Tibial nerve (tissue), 4 donors: ENCODE measurements around the gene HBG1. TPM values are rescaled to one million over a fixed set of nuclear protein-coding genes. Genes with fewer than 3 reads are reported as not detected.
A peak's percentile ranks its signal among the peaks of the same experiment; 100 is the strongest.

ENCODE experiments used
- DNase-seq, 2 donors: peaks; one replicate each; pipeline ENCODE4 v3.0.0-alpha.2; 2019; ENCODE audit warnings: low spot score in 2 of 2
- H3K27ac ChIP-seq, 4 donors: fragments of 200-600 bp; sonication (generic) in 3 of 4; one replicate each; pipeline ENCODE4 v1.5.1; 2017 to 2019; ENCODE audit warnings: mild to moderate bottlenecking in 1 of 4
- H3K27me3 ChIP-seq, 2 donors: fragments of 200-600 bp; sonication (generic) in 1 of 2; one replicate each; pipeline versions ENCODE4 v1.5.1 to v1.6.0; 2017 to 2019
- H3K36me3 ChIP-seq, 3 donors: fragments of 200-600 bp; sonication (generic); one replicate each; pipeline ENCODE4 v1.5.1; 2018 to 2019
- H3K4me1 ChIP-seq, 4 donors: fragments of 200-600 bp; sonication (generic) in 3 of 4; one replicate each; pipeline ENCODE4 v1.5.1; 2017 to 2019
- H3K4me3 ChIP-seq, 4 donors: fragments of 200-600 bp; sonication (generic) in 3 of 4; one replicate each; pipeline ENCODE4 v1.5.1; 2017 to 2019; ENCODE audit warnings: mild to moderate bottlenecking in 1 of 4, moderate library complexity in 1 of 4
- H3K9me3 ChIP-seq, 4 donors: fragments of 200-600 bp; sonication (generic) in 3 of 4; one replicate each; pipeline ENCODE4 v1.5.1; 2017 to 2019
- CTCF ChIP-seq, 5 experiments: fragments of 200-600 bp in 3 of 5; fragments of 450-650 bp in 2 of 5; sonication (generic) in 3 of 5; IDR thresholded peaks; one replicate each; pipeline ENCODE4 v1.5.1; 2016 to 2019; ENCODE audit warnings: antibody characterized with exemption in 5 of 5, mild to moderate bottlenecking in 3 of 5, moderate library complexity in 2 of 5
- EP300 ChIP-seq, 2 donors: sonication (generic); formaldehyde crosslinking; IDR thresholded peaks; one replicate each; pipeline ENCODE4 v1.6.1; 2017; ENCODE audit warnings: antibody characterized with exemption in 2 of 2, mild to moderate bottlenecking in 1 of 2
- POLR2A ChIP-seq, 2 donors: fragments of 450-650 bp; IDR thresholded peaks; one replicate each; pipeline ENCODE4 v1.6.1; 2017; ENCODE audit warnings: antibody characterized with exemption in 2 of 2, mild to moderate bottlenecking in 2 of 2, moderate library complexity in 2 of 2
- WGBS, 2 donors: methylation state at CpG; one replicate each; pipeline ENCODE4 v1.1.5; 2018; 5-methylcytosine and 5-hydroxymethylcytosine counted together
- total RNA-seq, 4 donors: library from RNA; depleted of rRNA; stranded (reverse); fragments of >200 nt; gene quantifications; one replicate each; pipeline ENCODE4 v1.1.0, GENCODE V29; 2016

Gene HBG1
- total RNA-seq, 4 donors from 2014 or later = not detected

GRCh38 chr11:5204787-5205186 is 44.9 kb downstream of the HBG1 start:
- no peak for DNase-seq
- no peaks in the 10 kb centered on the region for H3K36me3 ChIP-seq
- H3K27me3 ChIP-seq = no peaks in the 10 kb centered on the region
- H3K4me1 ChIP-seq = no peaks in the 10 kb centered on the region
- no peak overlapping the region for H3K4me3 ChIP-seq
- no peaks in the 10 kb centered on the region for H3K9me3 ChIP-seq
- no peak overlapping the region for H3K27ac ChIP-seq
- TF ChIP-seq POLR2A (IDR thresholded peaks at IDR 0.05) (no peak), CTCF (IDR thresholded peaks at IDR 0.05) (peak in 4 of 5 experiments; percentile 6 to 21 (median 16)), EP300 (IDR thresholded peaks at IDR 0.05) (no peak)
- 31 to 32% methylated on average over 1 of the region's 1 CpG for WGBS, 2 donors

GRCh38 chr11:5203366-5203765 is 46.3 kb downstream of the HBG1 start:
- WGBS, 2 donors = 71 to 75% methylated on average over 2 of the region's 2 CpGs
- no peak for DNase-seq
- Histone ChIP-seq H3K27ac (no peak overlapping the region), H3K4me3 (no peak overlapping the region), H3K4me1 (no peaks in the 10 kb centered on the region), H3K27me3 (no peaks in the 10 kb centered on the region), H3K9me3 (no peaks in the 10 kb centered on the region), H3K36me3 (no peaks in the 10 kb centered on the region)
- TF ChIP-seq CTCF (IDR thresholded peaks at IDR 0.05) (no peak), EP300 (IDR thresholded peaks at IDR 0.05) (no peak), POLR2A (IDR thresholded peaks at IDR 0.05) (no peak)

GRCh38 chr11:5200582-5200981 is 49.1 kb downstream of the HBG1 start, which contains the start of gene OR51V1:
TSS of gene OR51V1 (minus strand) at chr11:5200682. CDS start at chr11:5200682, 0 bp downstream.
- 73 to 77% methylated on average over 1 of the region's 1 CpG for WGBS, 2 donors
- TF ChIP-seq POLR2A (IDR thresholded peaks at IDR 0.05) (no peak), CTCF (IDR thresholded peaks at IDR 0.05) (no peak), EP300 (IDR thresholded peaks at IDR 0.05) (no peak)

GRCh38 chr11:5198285-5198684 is 51.4 kb downstream of the HBG1 start:
- Histone ChIP-seq H3K27ac (no peak overlapping the region), H3K36me3 (no peaks in the 10 kb centered on the region), H3K4me3 (no peak overlapping the region), H3K4me1 (no peaks in the 10 kb centered on the region), H3K27me3 (no peaks in the 10 kb centered on the region), H3K9me3 (no peaks in the 10 kb centered on the region)
- TF ChIP-seq EP300 (IDR thresholded peaks at IDR 0.05) (no peak), POLR2A (IDR thresholded peaks at IDR 0.05) (no peak), CTCF (IDR thresholded peaks at IDR 0.05) (no peak)
- no peak for DNase-seq

More at GRCh38 chr11:5200582-5200981, 49.1 kb downstream of the HBG1 start, which contains the start of gene OR51V1:
- Histone ChIP-seq H3K36me3 (no peaks in the 10 kb centered on the region), H3K27me3 (no peaks in the 10 kb centered on the region), H3K9me3 (no peaks in the 10 kb centered on the region), H3K4me3 (no peak within 1 kb of the TSS), H3K4me1 (no peaks in the 10 kb centered on the region), H3K27ac (no peak within 1 kb of the TSS)
- DNase-seq = no peak

Other genes starting within 250 kb of the HBG1 start
- not detected for gene OR52J3, start 203.3 kb downstream of the HBG1 start, total RNA-seq
- gene OR52E2, start 190.2 kb downstream of the HBG1 start, total RNA-seq = not detected
- not detected for gene OR52E1, start 180.3 kb downstream of the HBG1 start, total RNA-seq
- gene OR52A5, start 111.5 kb downstream of the HBG1 start, total RNA-seq = not detected
- not detected for gene OR52A1, start 95.1 kb downstream of the HBG1 start, total RNA-seq
- not detected for gene OR51V1, start 49.2 kb downstream of the HBG1 start, total RNA-seq
- 100 to 1,000 TPM in 2 of 4 donors, 10 to 100 TPM in 1, not detected in 1; 61.6 to 425 (median 151) TPM for gene HBB, start 22.8 kb downstream of the HBG1 start, total RNA-seq
- gene HBD, start 15.4 kb downstream of the HBG1 start, total RNA-seq = 1 to 10 TPM in 1 of 4 donors, not detected in 3; 5.4 TPM
- gene HBG2, start 4.9 kb upstream of the HBG1 start, total RNA-seq = not detected
- gene HBE1, start 20.1 kb upstream of the HBG1 start, total RNA-seq = not detected
- 1 to 10 TPM in 1 of 4 donors, under 1 TPM in 2, not detected in 1; 0.42 to 1.5 (median 0.98) TPM for gene OR51B4, start 52.1 kb upstream of the HBG1 start, total RNA-seq
- under 1 TPM in 1 of 4 donors, not detected in 3; 0.63 TPM for gene OR51B2, start 74.4 kb upstream of the HBG1 start, total RNA-seq
- 1 to 10 TPM in 3 of 4 donors, not detected in 1; 1.3 to 2.9 (median 2.0) TPM for gene OR51B5, start 93.7 kb upstream of the HBG1 start, total RNA-seq
- gene OR51B6, start 101.7 kb upstream of the HBG1 start, total RNA-seq = not detected
- not detected for gene OR51M1, start 134.0 kb upstream of the HBG1 start, total RNA-seq
- not detected for gene OR51Q1, start 172.3 kb upstream of the HBG1 start, total RNA-seq
- 1 to 10 TPM in 1 of 4 donors, not detected in 3; 3.9 TPM for gene OR51I1, start 191.7 kb upstream of the HBG1 start, total RNA-seq
- not detected for gene OR51I2, start 199.5 kb upstream of the HBG1 start, total RNA-seq
- not detected for gene OR52D1, start 238.8 kb upstream of the HBG1 start, total RNA-seq